OCI-LY1 (cell line): ENCODE measurements around the gene MRGPRE.
"Not testable (repeated sequence)": the region's sequence is repeated elsewhere in the genome, so short reads cannot be mapped to it uniquely, and the experiment has no call there.

Experiments
- EZH2 ChIP-seq: fragments of 200-600 bp; sonication (generic), shearing (Covaris generic); IDR thresholded peaks from 2 replicates; pipeline ENCODE4 v1.8.0; 2017; ENCODE audit warnings: borderline replicate concordance, mixed run types, mild to moderate bottlenecking, antibody characterized with exemption, low read length, moderate library complexity, mixed read lengths
- TF ChIP-seq, protein P1 (sequence below): fragments of 200-600 bp; sonication (generic), shearing (Covaris generic); IDR thresholded peaks from 2 replicates; pipeline ENCODE4 v1.5.1; 2017; ENCODE audit warnings: mild to moderate bottlenecking, antibody characterized with exemption, low read length, moderate library complexity, mixed read lengths

DNA sequence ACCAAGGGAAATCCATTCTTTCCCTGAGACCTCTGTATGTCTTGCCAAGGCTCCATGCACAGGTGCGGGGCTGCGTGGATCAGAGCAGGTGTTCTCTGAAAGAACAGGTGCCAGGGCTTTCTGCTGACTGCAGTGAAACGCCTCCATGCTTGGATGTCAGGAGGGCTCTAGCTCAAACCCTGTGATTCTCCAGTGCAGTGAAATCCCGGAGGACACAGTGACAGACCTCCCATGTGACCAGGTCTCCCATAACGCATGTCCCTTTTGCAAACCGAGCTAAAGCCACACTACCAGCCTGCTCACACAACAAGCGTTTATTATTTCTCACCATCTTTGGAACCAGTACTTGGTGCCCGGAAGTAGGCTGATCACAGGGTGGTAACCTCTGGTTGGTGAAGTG is 41.4 kb upstream of the MRGPRE start:
- not testable (repeated sequence) for TF ChIP-seq EZH2
- TF ChIP-seq, protein P1, sequence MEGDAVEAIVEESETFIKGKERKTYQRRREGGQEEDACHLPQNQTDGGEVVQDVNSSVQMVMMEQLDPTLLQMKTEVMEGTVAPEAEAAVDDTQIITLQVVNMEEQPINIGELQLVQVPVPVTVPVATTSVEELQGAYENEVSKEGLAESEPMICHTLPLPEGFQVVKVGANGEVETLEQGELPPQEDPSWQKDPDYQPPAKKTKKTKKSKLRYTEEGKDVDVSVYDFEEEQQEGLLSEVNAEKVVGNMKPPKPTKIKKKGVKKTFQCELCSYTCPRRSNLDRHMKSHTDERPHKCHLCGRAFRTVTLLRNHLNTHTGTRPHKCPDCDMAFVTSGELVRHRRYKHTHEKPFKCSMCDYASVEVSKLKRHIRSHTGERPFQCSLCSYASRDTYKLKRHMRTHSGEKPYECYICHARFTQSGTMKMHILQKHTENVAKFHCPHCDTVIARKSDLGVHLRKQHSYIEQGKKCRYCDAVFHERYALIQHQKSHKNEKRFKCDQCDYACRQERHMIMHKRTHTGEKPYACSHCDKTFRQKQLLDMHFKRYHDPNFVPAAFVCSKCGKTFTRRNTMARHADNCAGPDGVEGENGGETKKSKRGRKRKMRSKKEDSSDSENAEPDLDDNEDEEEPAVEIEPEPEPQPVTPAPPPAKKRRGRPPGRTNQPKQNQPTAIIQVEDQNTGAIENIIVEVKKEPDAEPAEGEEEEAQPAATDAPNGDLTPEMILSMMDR: not testable (repeated sequence)
